GM21367 (cell line): ENCODE measurements around the gene LAX1.
"Not testable (repeated sequence)": the region's sequence is repeated elsewhere in the genome, so short reads cannot be mapped to it uniquely, and the experiment has no call there.

Experiments
- ATAC-seq: cut with Tn5 transposase; IDR thresholded peaks from one replicate; pipeline ENCODE4 v1.9.1; 2021; ENCODE audit not compliant: unreplicated experiment

The LAX1 gene

GRCh38 chr1:203765029-203765837 lies at the start of gene LAX1:
TSS of gene LAX1 (plus strand) at chr1:203765183. CDS start at chr1:203765566, 383 bp downstream.
- ATAC-seq: no peak

DNA sequence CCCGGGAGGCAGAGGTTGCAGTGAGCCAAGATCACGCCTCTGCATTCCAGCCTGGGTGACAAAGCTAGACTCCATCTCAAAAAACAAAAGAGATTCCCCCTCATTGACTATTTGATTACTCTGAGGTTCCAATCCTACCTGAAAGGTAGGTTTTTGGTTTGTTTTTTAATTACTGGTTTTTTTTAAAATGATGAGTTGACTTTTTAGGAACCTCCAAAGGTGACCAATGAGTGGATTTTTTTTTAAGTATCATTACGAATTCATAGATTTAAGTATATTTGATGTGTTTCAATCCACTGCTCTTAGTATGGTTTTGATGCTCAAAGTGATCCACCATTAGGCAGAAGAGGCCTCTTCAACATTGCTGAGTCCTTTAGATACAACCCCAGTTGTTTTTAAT lies 47.9 kb upstream of the LAX1 start:
- ATAC-seq: no peak

DNA sequence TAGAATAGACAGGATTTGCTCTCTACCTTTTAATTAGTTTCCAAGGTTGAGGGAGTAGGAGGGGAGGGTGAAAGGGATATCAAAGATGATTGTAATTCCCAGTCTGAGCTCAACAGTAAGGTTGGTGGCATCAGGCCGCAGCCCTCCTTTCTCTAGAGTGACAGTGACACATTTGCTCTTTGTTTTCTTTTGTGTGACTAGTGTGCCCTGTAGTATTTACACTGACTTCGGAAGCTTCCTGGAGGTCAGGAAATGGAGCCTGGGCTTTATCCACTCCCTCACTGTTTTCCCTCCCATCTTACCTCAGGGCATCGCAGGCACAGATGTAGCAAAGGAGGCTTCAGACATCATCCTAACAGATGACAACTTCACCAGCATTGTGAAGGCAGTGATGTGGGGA lies 44.7 kb upstream of the LAX1 start:
- no peak for ATAC-seq

DNA sequence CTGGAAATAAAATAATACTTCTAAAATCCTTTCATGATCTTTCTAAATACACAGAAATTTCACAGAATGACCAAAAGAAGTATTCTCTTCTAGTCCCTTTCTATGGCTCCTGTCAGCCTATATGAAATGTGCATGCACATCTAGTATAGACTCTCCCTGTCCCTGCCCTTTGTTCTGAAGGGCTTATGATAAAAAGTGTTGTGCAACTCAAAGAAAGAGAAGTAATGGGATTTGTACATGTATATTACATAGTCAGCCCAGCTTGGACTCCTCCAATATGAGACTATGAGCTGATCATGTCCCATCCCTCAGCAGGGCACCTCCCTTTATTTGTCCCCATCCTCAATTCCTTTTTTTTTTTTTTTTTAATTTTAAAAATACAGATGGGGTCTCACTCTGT lies 42.1 kb upstream of the LAX1 start:
- ATAC-seq: no peak

GRCh38 chr1:203726417-203726867 lies 38.5 kb upstream of the LAX1 start:
- no peak for ATAC-seq

GRCh38 chr1:203733009-203733863 lies 31.7 kb upstream of the LAX1 start:
- ATAC-seq: no peak

DNA sequence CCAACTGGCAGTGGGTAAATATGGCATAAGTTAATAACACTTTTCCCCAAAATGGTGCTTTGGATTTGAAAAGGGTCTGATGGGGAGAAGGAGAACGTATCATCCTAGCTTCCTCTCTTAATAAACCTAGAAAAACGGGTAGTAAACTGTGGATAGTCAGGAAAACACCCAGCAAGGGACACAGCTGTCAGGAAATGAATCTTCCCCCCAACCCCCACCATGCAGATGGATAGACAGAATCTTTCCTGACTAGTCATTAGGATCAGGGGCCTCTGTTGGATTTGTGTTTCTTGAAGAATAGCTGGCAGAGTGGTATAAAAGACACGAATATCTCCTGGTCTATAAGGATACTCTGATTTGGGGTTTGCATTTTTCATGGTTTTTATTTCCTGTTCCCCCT lies 22.5 kb upstream of the LAX1 start:
- ATAC-seq: no peak

DNA sequence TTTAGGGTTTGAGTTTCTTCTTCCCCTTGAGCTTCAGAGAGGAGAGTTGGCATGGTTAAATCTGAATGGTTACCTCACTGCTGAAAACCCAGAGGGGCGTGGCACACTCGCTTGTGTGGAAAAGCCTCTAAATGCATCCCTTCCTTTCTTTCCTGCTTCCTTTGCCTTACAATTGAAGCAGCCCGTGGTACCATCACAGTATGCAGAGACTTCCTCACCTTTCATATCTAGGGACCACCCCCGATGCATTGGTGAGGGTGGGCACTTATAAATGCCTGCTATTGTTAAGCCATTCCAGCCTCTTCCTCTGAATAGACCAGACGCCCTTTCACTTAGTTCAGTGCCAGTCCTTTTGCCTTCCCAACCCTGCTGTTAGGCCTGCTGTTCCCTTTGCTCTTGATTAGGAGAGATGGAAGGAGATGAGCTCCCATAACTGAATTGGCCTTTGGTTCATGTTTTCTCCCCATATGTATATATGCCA lies 21.9 kb upstream of the LAX1 start:
- ATAC-seq: no peak

- ATAC-seq: no peak
Observed at GRCh38 chr1:203744075-203744972, 20.7 kb upstream of the LAX1 start.

DNA sequence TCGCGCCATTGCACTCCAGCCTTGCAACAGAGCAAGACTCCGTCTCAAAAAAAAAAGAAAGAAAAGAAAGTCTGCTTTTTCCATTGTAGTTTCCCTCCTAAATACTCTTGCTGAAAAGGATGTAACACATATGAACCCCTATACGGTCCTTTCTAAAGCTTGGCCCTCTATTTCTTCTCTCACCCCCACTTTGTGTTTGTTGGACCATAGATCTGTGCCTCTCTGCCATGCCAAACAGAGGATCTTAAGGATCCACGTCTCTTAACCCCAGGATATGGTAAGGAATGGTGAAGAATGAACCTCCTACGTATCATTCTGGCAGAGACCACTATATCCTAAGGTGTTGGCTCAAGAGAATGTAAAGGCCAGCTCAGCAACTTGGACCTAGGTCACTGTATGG lies 18.7 kb upstream of the LAX1 start:
- no peak for ATAC-seq

- ATAC-seq: no peak
Observed at GRCh38 chr1:203751051-203751450, 13.9 kb upstream of the LAX1 start.

GRCh38 chr1:203751618-203752361 lies 13.2 kb upstream of the LAX1 start:
- not testable (repeated sequence) for ATAC-seq

DNA sequence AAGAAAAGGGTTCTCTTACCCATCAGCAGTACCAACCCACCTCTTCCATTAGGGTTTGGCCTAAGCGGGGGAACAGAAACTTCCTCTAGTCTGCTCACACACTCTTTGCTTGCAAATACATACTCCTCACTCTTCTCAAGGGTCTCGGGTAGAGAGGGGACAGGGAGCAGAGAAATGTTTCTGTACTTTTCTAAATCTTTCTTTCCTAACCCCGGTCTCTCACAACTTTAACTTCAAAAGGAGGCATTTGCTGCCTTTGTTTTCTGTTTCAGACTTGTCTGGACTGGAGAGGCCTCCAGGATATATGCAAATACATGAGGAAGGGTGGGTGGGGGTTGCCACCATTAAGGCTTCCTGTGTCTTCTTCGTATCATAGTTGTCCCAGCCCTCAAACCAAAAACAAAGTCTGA lies 10.5 kb upstream of the LAX1 start:
- no peak for ATAC-seq

GRCh38 chr1:203756036-203756435 lies 8.9 kb upstream of the LAX1 start:
- no peak for ATAC-seq

- ATAC-seq: not testable (repeated sequence)
Observed at GRCh38 chr1:203758749-203759148, 6.2 kb upstream of the LAX1 start.

DNA sequence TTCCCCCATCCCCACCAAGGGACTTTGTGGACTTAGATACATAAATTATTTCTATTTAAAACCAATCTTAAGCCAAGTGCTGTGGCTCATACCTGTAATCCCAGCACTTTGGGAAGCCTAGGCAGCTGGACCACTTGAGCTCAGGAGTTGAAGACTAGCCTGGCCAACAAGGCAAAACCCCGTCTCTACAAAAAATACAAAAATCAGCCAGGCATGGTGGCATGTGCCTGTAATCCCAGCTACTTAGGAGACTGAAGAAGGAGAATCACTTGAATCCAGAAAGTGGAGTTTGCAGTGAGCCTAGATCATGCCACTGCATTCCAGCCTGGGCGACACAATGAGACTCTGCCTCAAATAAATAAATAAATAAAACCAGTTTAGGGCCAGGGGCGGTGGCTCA lies 4.5 kb upstream of the LAX1 start:
- no peak for ATAC-seq

DNA sequence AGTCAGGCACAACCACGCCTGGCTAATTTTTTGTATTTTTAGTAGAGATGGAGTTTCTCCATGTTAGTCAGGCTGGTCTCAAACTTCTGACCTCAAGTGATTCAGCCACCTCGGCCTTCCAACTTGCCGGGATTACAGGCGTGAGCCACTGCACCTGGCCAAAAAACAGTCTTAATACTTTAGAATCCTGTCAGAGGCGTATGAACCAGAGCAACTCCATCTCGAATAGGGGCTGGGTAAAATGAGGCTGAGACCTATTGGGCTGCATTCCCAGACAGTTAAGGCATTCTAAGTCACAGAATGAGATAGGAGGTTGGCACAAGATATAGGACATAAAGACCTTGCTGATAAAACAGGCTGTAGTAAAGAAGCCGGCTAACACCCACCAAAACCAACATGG lies 3.0 kb upstream of the LAX1 start:
- ATAC-seq: not testable (repeated sequence)

DNA sequence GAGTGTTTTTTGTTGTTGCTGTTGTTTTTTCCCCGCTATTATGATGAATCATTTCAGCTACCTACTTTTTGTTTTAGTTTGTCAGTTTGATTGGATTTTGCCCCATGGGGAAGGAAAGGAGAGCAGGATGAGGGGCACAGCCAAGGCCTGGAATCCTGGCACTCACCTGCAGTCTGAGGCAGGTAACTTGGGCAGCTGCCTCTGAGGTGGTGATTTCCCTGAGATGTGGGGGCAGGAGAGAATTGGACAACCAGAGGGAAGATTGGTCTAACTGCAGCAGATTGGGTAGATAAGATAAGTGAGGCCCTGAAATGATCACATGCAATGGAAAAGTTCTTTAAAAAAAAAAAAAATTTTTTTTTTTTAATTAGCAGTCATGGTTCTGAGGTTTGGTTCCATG lies 1.5 kb upstream of the LAX1 start:
- ATAC-seq: no peak

GRCh38 chr1:203764105-203765028 lies 616 bp upstream of the LAX1 start:
- no peak for ATAC-seq
